ENCODE data around the gene ZNF845.
"Not testable (repeated sequence)": the region's sequence is repeated elsewhere in the genome, so short reads cannot be mapped to it uniquely, and the experiment has no call there.

Gene ZNF845

DNA sequence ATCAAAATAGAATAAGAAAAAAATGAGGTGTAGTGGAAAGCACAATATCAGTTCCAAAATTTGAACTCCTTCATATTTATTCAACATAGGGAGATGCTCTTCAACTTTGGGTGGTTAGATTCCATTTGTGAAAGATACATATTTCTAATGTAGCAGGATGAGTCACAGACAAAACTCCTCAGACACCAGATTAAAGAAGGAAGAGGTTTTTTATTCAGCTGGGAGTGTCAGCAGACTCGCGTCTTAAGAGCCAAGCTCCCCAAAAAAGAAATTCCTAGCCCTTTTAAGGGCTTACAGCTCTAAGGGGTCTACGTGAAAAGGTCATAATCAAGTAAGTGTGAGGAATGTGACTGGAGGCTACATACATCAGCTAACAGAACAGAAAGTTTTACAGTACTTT is 54.6 kb downstream of the ZNF845 start:
- no peak for DNase-seq

DNA sequence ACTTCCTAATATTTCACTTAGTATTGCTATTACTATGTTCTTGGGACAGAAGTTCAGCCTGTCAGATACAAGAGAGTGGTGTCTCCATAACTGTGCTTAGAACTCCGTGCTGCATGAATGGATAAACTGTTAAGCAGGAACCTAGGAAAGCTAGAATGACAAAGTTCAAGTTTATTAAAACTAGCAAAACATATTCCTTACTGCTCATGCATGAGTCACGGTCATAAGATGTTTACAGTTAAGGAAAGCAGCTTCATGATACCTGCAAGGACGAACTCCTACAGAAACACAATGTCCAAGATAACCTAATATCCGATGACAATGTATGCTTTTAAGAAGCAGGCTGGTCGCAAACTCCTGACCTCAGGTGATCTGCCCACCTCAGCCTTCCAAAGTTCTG is 55.4 kb downstream of the ZNF845 start:
- DNase-seq, result no peak

DNA sequence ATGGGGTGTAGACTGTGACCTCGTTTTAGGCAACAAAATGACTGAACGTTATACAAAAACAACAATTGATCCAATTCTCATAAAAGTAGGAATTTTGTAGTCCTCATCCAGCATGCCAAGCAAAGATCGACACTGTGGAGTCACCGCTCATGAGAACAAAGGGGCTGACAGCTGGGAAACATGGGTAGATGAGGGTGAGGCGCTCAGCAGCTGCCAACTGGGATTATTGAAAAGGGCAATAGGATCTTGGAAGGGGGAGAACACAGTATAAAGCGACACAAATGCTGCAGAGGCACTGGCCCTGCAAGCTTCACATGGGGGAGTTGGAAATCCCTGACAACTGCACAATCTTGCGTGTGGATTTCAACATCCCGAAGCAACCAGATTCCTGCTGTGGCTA is 56.0 kb downstream of the ZNF845 start:
- DNase-seq, result no peak

- DNase-seq, result no peak
Measured at GRCh38 chr19:53389978-53390377, 56.4 kb downstream of the ZNF845 start.

DNA sequence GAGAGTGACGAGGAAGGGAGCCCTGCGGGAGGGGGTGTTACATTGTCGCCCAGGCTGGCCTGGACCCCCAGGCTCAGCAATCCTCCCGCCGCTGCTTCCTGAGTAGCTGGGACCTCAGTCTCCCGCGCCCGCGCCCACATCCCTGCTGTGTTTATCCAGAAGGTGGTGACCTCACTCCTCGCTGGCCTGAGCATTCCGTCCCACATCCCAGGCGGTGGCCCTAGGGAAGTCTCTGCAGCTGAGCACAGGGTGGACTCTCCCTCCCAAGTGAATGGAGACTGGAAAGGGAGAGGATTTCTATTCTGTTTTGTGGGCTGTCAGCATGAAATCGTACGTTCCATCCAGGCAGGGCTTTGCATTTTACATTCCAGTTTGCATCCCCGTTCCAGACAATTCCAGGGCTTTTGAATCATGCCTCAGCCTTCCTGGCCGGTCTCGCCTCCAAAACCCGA is 61.0 kb downstream of the ZNF845 start:
- no peak for DNase-seq

DNA sequence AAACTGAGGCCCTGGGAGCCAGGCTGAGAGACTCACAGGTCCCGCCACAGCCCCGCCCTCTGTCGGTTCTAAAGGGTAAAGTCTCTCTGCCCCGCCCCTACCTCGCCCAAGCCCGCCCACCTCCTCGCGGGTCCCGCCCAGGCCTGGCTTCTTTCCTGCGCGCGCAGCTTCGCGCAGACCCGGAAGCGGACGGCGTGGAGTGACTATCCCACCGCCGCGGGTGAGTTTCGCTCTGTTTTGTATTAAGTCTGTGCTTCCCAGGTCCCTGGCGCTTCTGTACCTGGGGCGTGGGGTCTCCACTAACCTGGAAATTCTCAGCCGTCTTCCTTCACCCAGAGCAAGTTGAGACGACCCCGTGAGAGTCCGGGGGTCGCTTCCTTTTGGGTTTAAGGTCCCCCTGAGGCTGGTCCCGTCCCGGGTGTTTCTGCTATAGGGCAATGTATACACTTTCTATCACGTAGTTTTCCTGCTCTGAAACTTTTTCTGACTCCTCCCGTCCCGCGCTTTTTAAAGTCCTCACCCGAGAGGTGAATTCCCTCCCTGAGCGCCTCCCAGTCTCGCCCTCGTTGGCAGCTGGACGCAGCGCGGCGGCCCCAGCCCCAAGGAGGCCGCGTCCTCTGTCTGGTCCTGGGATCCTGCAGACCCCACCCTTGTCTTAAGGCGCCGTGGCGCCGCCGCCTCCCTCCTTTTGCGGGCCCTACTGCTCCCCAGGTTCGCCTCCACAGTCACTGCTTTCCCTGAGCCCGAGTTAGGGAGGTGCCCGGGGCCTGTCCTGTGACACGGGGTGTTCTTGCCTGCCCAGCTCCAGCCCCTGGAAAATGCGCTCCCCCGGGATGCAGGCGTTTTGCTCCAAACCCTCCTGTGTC is 61.7 kb downstream of the ZNF845 start, which contains the start of gene ZNF765:
ZNF765 (plus strand) TSS at position 176 of the 866 bp plus-strand sequence. CDS start 2,867 bp downstream, outside the sequence.
- peak; percentile 59 for DNase-seq

- DNase-seq, result not testable (repeated sequence)
Measured at GRCh38 chr19:53395840-53396524, 62.4 kb downstream of the ZNF845 start.

- DNase-seq, result no peak
Measured at GRCh38 chr19:53396525-53396868, 62.9 kb downstream of the ZNF845 start.

GRCh38 chr19:53397918-53398317 is 64.4 kb downstream of the ZNF845 start:
- DNase-seq, result not testable (repeated sequence)
